Mucosa of descending colon (tissue), 3 donors: Measurements from ENCODE around the gene TBC1D1. TPM values are rescaled to one million over a fixed set of nuclear protein-coding genes. Genes with fewer than 3 reads are reported as not detected.
A peak's percentile ranks its signal among the peaks of the same experiment; 100 is the strongest.

Experiments used
- ATAC-seq: fragments of 200-7000 bp; cut with Tn5 transposase; one replicate; pipeline ENCODE4 v1.9.1; 2020; ENCODE audit warnings: mild to moderate bottlenecking, moderate library complexity
- DNase-seq, 3 donors: peaks; one replicate each; pipeline ENCODE4 v3.0.0-alpha.2; 2020
- H3K36me3 ChIP-seq: fragments of 200-600 bp; one replicate; pipeline ENCODE4 v1.8.0; 2021; ENCODE audit warnings: low read depth, mild to moderate bottlenecking
- H3K4me1 ChIP-seq: fragments of 200-600 bp; one replicate; pipeline ENCODE4 v1.8.0; 2021; ENCODE audit warnings: low read depth, mild to moderate bottlenecking
- H3K4me3 ChIP-seq: fragments of 200-600 bp; one replicate; pipeline ENCODE4 v1.8.0; 2021; ENCODE audit warnings: mild to moderate bottlenecking
- H3K9me3 ChIP-seq: fragments of 200-600 bp; one replicate; pipeline ENCODE4 v1.8.0; 2021; ENCODE audit warnings: mild to moderate bottlenecking
- intact Hi-C, 2 donors: fragments of 100-400 bp; cut with DNase I in 1 of 2; cut with micrococcal nuclease in 1 of 2; formaldehyde crosslinking; loops; one replicate each; pipeline versions ENCODE4 v1.11.0 to v1.11.1; 2022; cut with DNase I, micrococcal nuclease
- total RNA-seq, 3 donors: library from RNA; stranded (reverse); fragmentation: NEBNext Ultra II Directional in 2 of 3; extraction: Animal tissue kit (Norgen Biotek cat#: 25700) in 2 of 3; gene quantifications; one replicate each; pipeline versions ENCODE4 v1.2.1 to v1.2.4, GENCODE V29; 2021 to 2023
- TF ChIP-seq, protein P1 (sequence below): fragments of 200-600 bp; IDR thresholded peaks from one replicate; pipeline ENCODE4 v1.8.0; 2022; ENCODE audit warnings: antibody characterized with exemption, mild to moderate bottlenecking
- donor health status: DM: no; HTN: no; CAD: no; lungs with moderate emphysema.
- donor health status: DM: no; HTN: no; CAD: no.
- donor health status: DM: no; HTN: yes; CAD: no.

The TBC1D1 gene
- total RNA-seq, 3 donors from 2014 or later: 50.2 to 249 (median 71.6) TPM

DNA sequence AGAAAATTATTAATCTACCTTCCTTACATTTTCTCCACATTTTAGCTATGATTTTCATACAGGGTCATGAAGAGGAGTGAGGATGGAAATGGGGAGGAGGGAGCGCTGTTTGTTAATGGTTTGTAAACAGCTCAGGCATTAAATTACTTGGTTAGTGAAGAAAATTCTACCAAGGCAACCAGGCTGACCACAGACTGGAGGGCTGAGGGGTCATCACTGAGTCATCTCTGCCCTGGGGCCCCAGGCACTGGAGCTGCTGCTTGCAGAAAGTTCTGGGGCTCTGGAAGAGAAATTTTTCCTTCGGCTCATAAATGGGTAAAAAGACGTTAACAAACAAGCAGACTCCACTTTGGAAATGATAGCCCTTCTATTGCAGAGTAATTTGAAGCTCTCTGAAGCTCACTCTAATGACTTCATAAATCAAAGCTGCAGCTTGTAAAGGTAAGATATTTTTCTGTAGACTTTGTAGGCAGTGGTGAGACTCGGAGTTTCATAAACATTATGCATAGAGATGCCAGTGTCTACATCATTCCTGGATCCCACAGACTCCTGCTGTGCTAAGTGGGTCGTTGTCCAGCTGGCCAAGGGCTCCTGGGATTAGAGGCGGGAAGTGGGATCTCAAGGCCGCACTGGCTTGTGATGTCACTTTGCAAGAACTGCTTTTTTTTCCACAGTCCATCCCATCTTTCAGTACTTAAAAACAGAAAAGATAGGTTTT, 228.9 kb downstream of the TBC1D1 start:
- intact Hi-C loops: no loop called here
- no peaks in the 10 kb centered on the region for H3K36me3 ChIP-seq
- peak; percentile 18 for ATAC-seq

DNA sequence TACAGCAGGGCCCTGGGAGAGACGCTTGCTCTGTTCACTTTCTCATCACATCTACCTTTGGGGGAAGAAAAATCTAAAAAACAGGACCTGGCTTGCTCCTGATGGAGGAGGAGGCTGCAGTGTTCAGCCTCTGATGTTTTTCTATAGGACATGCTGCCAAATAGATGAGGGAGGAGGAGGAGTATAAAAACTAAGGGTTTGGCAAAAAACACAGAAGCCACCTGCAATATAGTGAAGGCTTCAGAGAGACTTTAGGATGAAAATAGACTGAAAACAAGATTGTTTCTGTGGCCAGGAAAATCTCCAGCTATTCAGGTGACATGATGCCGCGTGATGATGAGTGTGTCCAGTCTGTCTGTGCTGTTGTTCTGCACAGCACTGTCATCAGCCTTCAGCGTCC, 229.9 kb downstream of the TBC1D1 start:
- H3K36me3 ChIP-seq: no peaks in the 10 kb centered on the region
- DNase-seq (no peak), ATAC-seq (no peak)
- no peaks in the 10 kb centered on the region for H3K9me3 ChIP-seq
- no peaks in the 10 kb centered on the region for H3K4me1 ChIP-seq
- intact Hi-C loops: no loop called here
- TF ChIP-seq, protein P1, sequence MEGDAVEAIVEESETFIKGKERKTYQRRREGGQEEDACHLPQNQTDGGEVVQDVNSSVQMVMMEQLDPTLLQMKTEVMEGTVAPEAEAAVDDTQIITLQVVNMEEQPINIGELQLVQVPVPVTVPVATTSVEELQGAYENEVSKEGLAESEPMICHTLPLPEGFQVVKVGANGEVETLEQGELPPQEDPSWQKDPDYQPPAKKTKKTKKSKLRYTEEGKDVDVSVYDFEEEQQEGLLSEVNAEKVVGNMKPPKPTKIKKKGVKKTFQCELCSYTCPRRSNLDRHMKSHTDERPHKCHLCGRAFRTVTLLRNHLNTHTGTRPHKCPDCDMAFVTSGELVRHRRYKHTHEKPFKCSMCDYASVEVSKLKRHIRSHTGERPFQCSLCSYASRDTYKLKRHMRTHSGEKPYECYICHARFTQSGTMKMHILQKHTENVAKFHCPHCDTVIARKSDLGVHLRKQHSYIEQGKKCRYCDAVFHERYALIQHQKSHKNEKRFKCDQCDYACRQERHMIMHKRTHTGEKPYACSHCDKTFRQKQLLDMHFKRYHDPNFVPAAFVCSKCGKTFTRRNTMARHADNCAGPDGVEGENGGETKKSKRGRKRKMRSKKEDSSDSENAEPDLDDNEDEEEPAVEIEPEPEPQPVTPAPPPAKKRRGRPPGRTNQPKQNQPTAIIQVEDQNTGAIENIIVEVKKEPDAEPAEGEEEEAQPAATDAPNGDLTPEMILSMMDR: no peak
- no peak overlapping the region for H3K4me3 ChIP-seq

More for the DNA sequence above, 228.9 kb downstream of the TBC1D1 start:
- no peaks in the 10 kb centered on the region for H3K4me1 ChIP-seq
- TF ChIP-seq, protein P1: no peak
- no peak for DNase-seq
- H3K4me3 ChIP-seq: no peak overlapping the region
- no peaks in the 10 kb centered on the region for H3K9me3 ChIP-seq

GRCh38 chr4:38122060-38122459, 231.2 kb downstream of the TBC1D1 start:
- TF ChIP-seq, protein P1: no peak
- ATAC-seq (no peak), DNase-seq (no peak)
- H3K9me3 ChIP-seq: no peaks in the 10 kb centered on the region
- intact Hi-C loops: no loop called here
- H3K4me3 ChIP-seq: no peak overlapping the region
- no peaks in the 10 kb centered on the region for H3K36me3 ChIP-seq
- H3K4me1 ChIP-seq: no peaks in the 10 kb centered on the region

DNA sequence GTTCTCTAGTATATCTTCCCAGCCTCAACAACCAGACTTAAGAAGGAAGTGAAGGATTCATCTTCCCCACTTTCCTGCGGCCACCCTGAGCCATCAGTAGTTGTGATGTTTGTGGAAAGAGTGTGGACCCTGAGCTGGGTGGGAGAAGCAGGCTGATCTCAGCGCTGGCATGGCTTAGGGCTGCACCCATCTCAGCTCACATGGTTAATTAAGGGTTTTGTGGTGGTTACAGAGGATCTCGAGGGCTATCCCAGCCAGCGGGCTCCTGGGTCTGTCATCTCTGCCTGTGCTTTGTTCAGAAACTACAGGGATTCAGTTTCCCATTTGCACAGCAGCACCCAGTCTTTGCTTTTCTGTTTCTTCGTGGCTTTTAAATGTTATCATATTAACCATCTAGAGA, 232.7 kb downstream of the TBC1D1 start:
- no peak overlapping the region for H3K4me3 ChIP-seq
- TF ChIP-seq, protein P1: no peak
- H3K9me3 ChIP-seq: no peaks in the 10 kb centered on the region
- no peak for DNase-seq
- no peak for ATAC-seq
- intact Hi-C loops: no loop called here
- peaks cover 2% of the 10 kb centered on the region for H3K4me1 ChIP-seq
- H3K36me3 ChIP-seq: no peaks in the 10 kb centered on the region

DNA sequence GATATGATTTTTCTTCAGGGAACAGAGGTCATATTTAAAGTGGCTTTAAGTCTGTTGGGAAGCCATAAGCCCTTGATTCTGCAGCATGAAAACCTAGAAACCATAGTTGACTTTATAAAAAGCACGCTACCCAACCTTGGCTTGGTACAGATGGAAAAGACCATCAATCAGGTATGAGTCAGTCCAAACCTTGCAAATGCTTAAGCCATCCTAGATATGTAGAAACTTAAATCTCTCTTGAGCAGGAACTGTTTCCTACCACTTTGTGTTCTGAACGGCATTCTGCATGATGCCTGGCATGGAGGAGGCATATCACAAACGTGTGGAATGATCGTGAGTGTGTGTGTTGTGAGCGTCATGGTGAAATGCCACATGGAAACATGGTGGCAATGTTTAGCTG, 234.1 kb downstream of the TBC1D1 start:
- H3K9me3 ChIP-seq: no peaks in the 10 kb centered on the region
- H3K4me3 ChIP-seq: no peak overlapping the region
- TF ChIP-seq, protein P1: no peak
- DNase-seq (no peak), ATAC-seq (no peak)
- H3K36me3 ChIP-seq: no peaks in the 10 kb centered on the region
- intact Hi-C loops: no loop called here
- H3K4me1 ChIP-seq: peaks cover 10% of the 10 kb centered on the region
